B cell (primary cell): ENCODE measurements around the gene GNB1. TPM values are rescaled to one million over a fixed set of nuclear protein-coding genes. Genes with fewer than 3 reads are reported as not detected.

ENCODE experiments used
- ATAC-seq: fragments of 200-7000 bp; cut with Tn5 transposase; one replicate; pipeline ENCODE4 v1.10.0; 2021; ENCODE audit warnings: low read depth, mild to moderate bottlenecking, moderate number of reproducible peaks, moderate library complexity
- CTCF ChIA-PET: fragments of 350-600 bp; sonication (Branson Sonifier 250); formaldehyde crosslinking; loops from one replicate; lab custom pipeline; 2021; ENCODE audit warnings: antibody characterized with exemption, inconsistent platforms; lab: Charles Lee
- POLR2A ChIA-PET: fragments of 350-600 bp; sonication (Branson Sonifier 250); formaldehyde crosslinking; loops from one replicate; lab custom pipeline; 2021; ENCODE audit warnings: antibody characterized with exemption; lab: Charles Lee
- DNase-seq: peaks from one replicate; pipeline ENCODE4 v3.0.0; 2013
- H2AFZ ChIP-seq: 2 replicates; pipeline ENCODE4 v1.6.1; 2012; ENCODE audit warnings: mild to moderate bottlenecking, low read depth, low read length; ENCODE audit not compliant: insufficient read depth, poor library complexity, severe bottlenecking
- H3K27ac ChIP-seq, 2 donors: 1 replicate in 1 of 2; 2 replicates in 1 of 2; pipeline ENCODE4 v1.5.1; 2012 to 2013; ENCODE audit warnings: low read length in 2 of 2, mild to moderate bottlenecking in 2 of 2, moderate library complexity in 1 of 2
- H3K27me3 ChIP-seq, 4 experiments: fragments of 200-600 bp in 1 of 4; sonication (generic) in 1 of 4; replicated peaks in 1 of 4; 1 replicate in 2 of 4; 2 replicates in 2 of 4; pipeline versions ENCODE4 v1.6.1 to v1.7.0; 2013 to 2016; ENCODE audit warnings: low read length in 3 of 4, mild to moderate bottlenecking in 2 of 4, mixed read lengths in 1 of 4, moderate library complexity in 1 of 4; ENCODE audit not compliant: insufficient read depth in 4 of 4, control insufficient read depth in 3 of 4; ENCODE audit errors: control extremely low read depth in 1 of 4
- H3K36me3 ChIP-seq, 2 experiments: replicated peaks in 1 of 2; 1 replicate in 1 of 2; 2 replicates in 1 of 2; pipeline versions ENCODE4 v1.6.1 to v1.7.1; 2013; ENCODE audit warnings: low read length in 1 of 2; ENCODE audit not compliant: insufficient read depth in 2 of 2, control insufficient read depth in 1 of 2; ENCODE audit errors: control extremely low read depth in 1 of 2, extremely low read depth in 1 of 2
- H3K4me1 ChIP-seq, 2 donors: fragments of 200-600 bp in 1 of 2; sonication (generic) in 1 of 2; 1 replicate in 1 of 2; 2 replicates in 1 of 2; pipeline versions ENCODE4 v1.5.1 to v1.6.1; 2013 to 2017; ENCODE audit warnings: low read length in 2 of 2; ENCODE audit not compliant: control insufficient read depth in 2 of 2, insufficient read depth in 2 of 2
- H3K4me2 ChIP-seq: replicated peaks from 2 replicates; pipeline ENCODE3; 2012; ENCODE audit warnings: mild to moderate bottlenecking, low read depth, low read length; ENCODE audit not compliant: poor library complexity, severe bottlenecking
- H3K4me3 ChIP-seq, 5 experiments: fragments of 200-600 bp in 1 of 5; sonication (generic) in 1 of 5; 1 replicate in 3 of 5; 2 replicates in 2 of 5; pipeline versions ENCODE4 v1.5.1 to v1.7.0; 2011 to 2016; ENCODE audit warnings: low read length in 4 of 5, mild to moderate bottlenecking in 4 of 5, low read depth in 2 of 5, control low read depth in 1 of 5, moderate library complexity in 1 of 5; ENCODE audit not compliant: insufficient read depth in 1 of 5; ENCODE audit errors: control extremely low read depth in 1 of 5, extremely low read depth in 1 of 5
- H3K79me2 ChIP-seq: fragments of 200-600 bp; sonication (generic); one replicate; pipeline ENCODE4 v1.6.0; 2016; ENCODE audit warnings: low read length; ENCODE audit not compliant: control insufficient read depth, insufficient read depth
- H3K9ac ChIP-seq: fragments of 200-600 bp; sonication (generic); 2 replicates; pipeline ENCODE4 v1.6.1; 2017; ENCODE audit warnings: mild to moderate bottlenecking, low read length, moderate library complexity
- H3K9me3 ChIP-seq, 3 donors: one replicate each; pipeline versions ENCODE4 v1.6.1 to v1.7.1; 2013; ENCODE audit warnings: low read length in 2 of 3; ENCODE audit not compliant: control insufficient read depth in 2 of 3, insufficient read depth in 1 of 3; ENCODE audit errors: control extremely low read depth in 1 of 3
- H4K20me1 ChIP-seq: 2 replicates; pipeline ENCODE4 v1.6.0; 2012; ENCODE audit warnings: mild to moderate bottlenecking, low read length; ENCODE audit not compliant: insufficient read depth, control insufficient read depth, poor library complexity, severe bottlenecking
- H3K27ac Mint-ChIP-seq: one replicate; pipeline ENCODE4 v1.8.0; 2021; ENCODE audit warnings: mixed read lengths
- H3K27me3 Mint-ChIP-seq: one replicate; pipeline ENCODE4 v1.8.0; 2021; ENCODE audit warnings: mixed read lengths
- H3K4me1 Mint-ChIP-seq: one replicate; pipeline ENCODE4 v1.8.0; 2021; ENCODE audit warnings: mixed read lengths
- H3K4me3 Mint-ChIP-seq: one replicate; pipeline ENCODE4 v1.8.0; 2021; ENCODE audit warnings: mixed read lengths
- H3K9me3 Mint-ChIP-seq: one replicate; pipeline ENCODE4 v1.8.0; 2022; ENCODE audit warnings: mixed read lengths; ENCODE audit not compliant: insufficient read depth
- CTCF ChIP-seq: fragments of 200-600 bp; IDR thresholded peaks from one replicate; pipeline ENCODE4 v1.8.0; 2022; ENCODE audit warnings: antibody characterized with exemption, mild to moderate bottlenecking
- EZH2 ChIP-seq: IDR thresholded peaks from 2 replicates; pipeline ENCODE4 v1.6.1; 2012; ENCODE audit warnings: borderline replicate concordance, low read depth, mild to moderate bottlenecking, moderate library complexity, low read length; ENCODE audit not compliant: insufficient read depth, poor library complexity, severe bottlenecking
- WGBS: methylation state at CpG from one replicate; pipeline ENCODE4 v1.1.5; 2013; ENCODE audit warnings: missing lambda C conversion rate; ENCODE audit not compliant: insufficient coverage; 5-methylcytosine and 5-hydroxymethylcytosine counted together
- intact Hi-C: fragments of 100-400 bp; cut with micrococcal nuclease; formaldehyde crosslinking; loops from one replicate; pipeline ENCODE4 v1.10.0; 2022
- polyA plus RNA-seq: library from polyadenylated mRNA; depleted of rRNA; stranded (reverse); fragments of >200 nt; gene quantifications from 2 replicates; pipeline ENCODE4 v1.2.3, GENCODE V29; 2012
- total RNA-seq, 2 donors: library from RNA; stranded (reverse); fragments of 120-200 nt in 1 of 2; gene quantifications; 1 replicate in 1 of 2; 2 replicates in 1 of 2; pipeline versions ENCODE4 v1.2.3 to v1.2.4, GENCODE V29; 2013 to 2022

The GNB1 gene
- total and polyA plus RNA-seq, 2 donors (not counting 1 experiment from before 2014, with no cell fraction given): 249 to 269 TPM

- ATAC-seq: no peak
- no peak overlapping the region for H3K9ac ChIP-seq
- no peak overlapping the region for H3K4me3 Mint-ChIP-seq
Measured at GRCh38 chr1:1938613-1939295, 47.9 kb upstream of the GNB1 start.

GRCh38 chr1:1938276-1938573 lies 47.3 kb upstream of the GNB1 start:
- TF ChIP-seq CTCF (no peak), EZH2 (no peak)
- intact Hi-C loops: no loop called here
- Histone ChIP-seq H2AFZ (no peak overlapping the region), H3K9me3 (no peaks in the 10 kb centered on the region), H3K36me3 (no peaks in the 10 kb centered on the region), H3K9ac (no peak overlapping the region), H3K4me2 (no peak overlapping the region), H3K27me3 (peaks cover 0 to under 1% (median 0%) of the 10 kb centered on the region in 4 experiments), H3K4me1 (no peaks in the 10 kb centered on the region), H3K27ac (no peak overlapping the region), H3K79me2 (no peaks in the 10 kb centered on the region), H4K20me1 (no peaks in the 10 kb centered on the region), H3K4me3 (no peak overlapping the region)
- no peak overlapping the region for H3K4me3 Mint-ChIP-seq
- H3K27me3 Mint-ChIP-seq: no peaks in the 10 kb centered on the region
- POLR2A ChIA-PET: no interaction called here
- peaks cover 3% of the 10 kb centered on the region for H3K4me1 Mint-ChIP-seq
- ATAC-seq (no peak), DNase-seq (no peak)
- WGBS: 75% methylated on average over 6 of the region's 6 CpGs
- CTCF ChIA-PET: no interaction called here
- H3K27ac Mint-ChIP-seq: no peak overlapping the region
- no peaks in the 10 kb centered on the region for H3K9me3 Mint-ChIP-seq

More at GRCh38 chr1:1938613-1939295, 47.9 kb upstream of the GNB1 start:
- H3K79me2 ChIP-seq: no peaks in the 10 kb centered on the region
- H4K20me1 ChIP-seq: no peaks in the 10 kb centered on the region
- H3K9me3 Mint-ChIP-seq: no peaks in the 10 kb centered on the region
- POLR2A ChIA-PET: no interaction called here
- DNase-seq: no peak
- no peaks in the 10 kb centered on the region for H3K27me3 Mint-ChIP-seq
- no peak overlapping the region for H3K4me3 ChIP-seq
- peaks cover 0 to 2% (median 0%) of the 10 kb centered on the region in 4 experiments for H3K27me3 ChIP-seq
- H3K9me3 ChIP-seq: no peaks in the 10 kb centered on the region
- H3K4me2 ChIP-seq: no peak overlapping the region
- CTCF ChIA-PET: no interaction called here
- TF ChIP-seq CTCF: no peak
- no peak for TF ChIP-seq EZH2
- WGBS: 91% methylated on average over 23 of the region's 24 CpGs
- no peak overlapping the region for H3K27ac Mint-ChIP-seq
- intact Hi-C loops: no loop called here
- no peak overlapping the region for H3K27ac ChIP-seq
- no peaks in the 10 kb centered on the region for H3K36me3 ChIP-seq
- H2AFZ ChIP-seq: no peak overlapping the region
- peaks cover 3% of the 10 kb centered on the region for H3K4me1 Mint-ChIP-seq
- peaks cover 0 to 2% of the 10 kb centered on the region in 2 donors for H3K4me1 ChIP-seq
